ELF-1 (cell line): Measurements from ENCODE around the gene TDRD10.
A peak's percentile ranks its signal among the peaks of the same experiment; 100 is the strongest.

Experiments
- DNase-seq: peaks from one replicate; pipeline ENCODE4 v3.0.0-alpha.2; 2016; ENCODE audit warnings: low read depth, low spot score

Gene TDRD10

DNA sequence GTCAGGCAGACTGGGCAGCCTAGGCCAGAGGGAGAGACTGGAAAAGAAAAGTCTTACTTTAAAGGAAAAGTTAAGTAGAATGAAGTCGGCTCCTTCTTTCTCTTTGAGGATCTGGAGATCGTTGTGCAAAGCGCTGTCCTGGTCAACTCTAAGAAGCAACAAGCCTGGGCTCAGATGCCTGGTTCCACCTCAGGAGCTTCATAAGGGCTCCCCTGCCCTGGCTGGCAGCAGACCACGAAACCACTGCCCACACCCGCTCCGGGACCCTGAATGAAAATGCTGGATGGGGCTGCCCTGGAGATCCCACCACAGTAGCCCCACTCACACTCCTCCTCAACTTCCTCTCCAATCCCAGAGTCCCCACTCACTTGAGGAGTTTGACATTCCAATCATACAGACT lies 50.0 kb downstream of the TDRD10 start:
- DNase-seq, result no peak

DNA sequence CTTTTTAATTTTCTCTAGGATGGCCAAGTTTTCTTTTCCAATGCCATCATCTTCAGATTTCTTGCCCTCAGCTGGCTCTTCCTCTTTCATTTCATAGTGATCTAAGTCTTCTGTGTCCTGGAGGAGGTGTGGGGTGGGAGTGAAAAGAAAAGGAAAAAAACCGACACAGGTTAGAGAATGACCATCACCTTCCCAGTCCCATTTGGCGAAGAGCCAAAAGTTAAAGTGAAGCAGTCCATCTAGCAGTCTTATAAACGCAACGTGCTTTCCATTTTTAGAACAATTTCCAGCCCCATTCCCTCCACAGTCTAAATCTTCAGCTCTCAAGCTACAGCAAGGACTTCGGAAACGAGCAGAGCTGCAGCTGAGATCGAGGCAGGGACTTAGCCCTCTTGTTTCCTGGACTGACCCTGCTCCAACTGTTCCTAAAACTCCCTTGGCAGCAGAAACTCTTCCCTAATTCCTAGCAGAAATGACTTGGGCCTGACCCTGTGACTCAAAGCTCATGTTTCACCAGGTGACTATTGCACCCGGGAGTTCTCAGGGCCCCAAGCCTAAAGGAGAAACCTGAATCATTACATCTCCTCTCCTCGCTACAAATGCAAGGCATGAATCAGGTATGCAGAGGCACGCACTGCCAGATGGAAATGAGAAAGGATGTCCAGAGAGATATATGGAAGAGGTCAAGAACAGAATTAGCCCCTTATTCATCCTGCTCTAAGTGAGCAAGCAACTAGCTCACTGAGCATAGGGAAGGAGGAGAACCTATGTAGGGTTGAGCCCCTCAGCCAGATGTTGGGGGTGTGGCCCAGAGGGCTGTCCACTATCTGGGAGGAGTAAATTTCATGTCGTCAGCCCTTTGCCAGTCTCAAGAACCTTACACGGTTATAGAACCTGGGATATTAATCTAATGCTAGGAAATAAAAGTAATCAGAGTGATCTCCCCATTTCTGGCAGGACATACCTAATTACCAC lies 51.3 kb downstream of the TDRD10 start:
- DNase-seq, result no peak

DNA sequence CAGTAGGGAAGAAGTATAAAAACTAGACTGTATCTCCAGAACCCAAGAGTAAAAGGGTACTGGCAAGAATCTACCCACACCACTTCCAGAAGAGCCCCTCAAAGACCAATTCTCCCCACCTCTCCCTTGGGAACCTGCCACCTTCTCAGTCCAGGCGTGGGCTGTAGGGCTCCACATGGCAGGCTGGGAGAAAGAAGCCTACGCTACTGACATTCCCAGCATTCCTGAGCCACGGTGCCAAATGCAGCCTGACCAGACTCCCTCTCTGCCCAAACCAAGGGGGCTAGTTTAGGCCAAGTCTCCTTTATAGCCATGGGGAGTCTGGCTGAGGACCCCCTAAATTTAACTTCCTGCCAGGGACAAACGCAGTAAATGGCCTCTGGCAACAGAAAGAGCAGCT lies 54.4 kb downstream of the TDRD10 start:
- peak; percentile 76 for DNase-seq

GRCh38 chr1:154557248-154557938 lies 55.4 kb downstream of the TDRD10 start:
- no peak for DNase-seq

DNA sequence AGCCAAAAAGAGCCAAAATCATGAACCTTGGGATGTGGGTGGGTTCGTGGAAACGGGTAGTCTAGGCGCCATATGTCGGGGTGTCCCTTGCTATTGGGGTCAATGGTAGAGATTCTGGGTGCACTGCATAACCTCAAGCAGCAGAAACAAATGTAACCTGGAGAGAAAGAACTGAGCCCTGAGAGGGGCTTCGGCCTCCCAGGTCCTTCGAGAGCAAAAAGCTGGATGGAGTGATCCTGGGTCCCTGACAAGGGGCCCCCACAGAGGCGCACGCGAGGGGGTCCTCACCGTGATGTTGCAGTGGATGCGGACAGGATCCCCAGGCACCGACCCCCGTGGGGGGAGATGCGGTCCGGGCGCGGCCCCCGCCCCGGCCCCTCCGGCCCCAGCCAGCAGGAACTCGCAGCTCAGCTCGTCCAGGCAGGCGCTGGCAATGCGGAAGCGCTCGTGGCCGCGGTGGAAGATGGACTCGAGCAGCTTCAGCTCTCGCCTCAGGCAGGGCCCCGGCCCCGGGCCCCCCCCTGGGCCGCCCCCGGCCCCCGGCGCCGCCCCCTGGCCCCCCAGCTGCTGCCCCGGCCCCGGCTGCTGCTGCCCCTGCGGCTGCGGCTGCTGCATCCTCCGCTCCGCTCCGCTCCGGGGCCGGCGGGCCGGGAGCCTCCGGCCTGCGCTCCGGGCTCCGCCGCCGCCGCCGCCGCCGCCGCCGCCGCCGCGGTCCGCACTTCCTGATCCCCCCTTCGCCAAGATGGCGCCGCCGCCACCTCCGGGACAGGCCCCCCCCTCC lies 56.1 kb downstream of the TDRD10 start, which contains the start of gene UBE2Q1:
Gene UBE2Q1 (minus strand): TSS at position 724 of the 781 bp plus-strand sequence. CDS start 109 bp downstream, at position 615.
- DNase-seq, result no peak

DNA sequence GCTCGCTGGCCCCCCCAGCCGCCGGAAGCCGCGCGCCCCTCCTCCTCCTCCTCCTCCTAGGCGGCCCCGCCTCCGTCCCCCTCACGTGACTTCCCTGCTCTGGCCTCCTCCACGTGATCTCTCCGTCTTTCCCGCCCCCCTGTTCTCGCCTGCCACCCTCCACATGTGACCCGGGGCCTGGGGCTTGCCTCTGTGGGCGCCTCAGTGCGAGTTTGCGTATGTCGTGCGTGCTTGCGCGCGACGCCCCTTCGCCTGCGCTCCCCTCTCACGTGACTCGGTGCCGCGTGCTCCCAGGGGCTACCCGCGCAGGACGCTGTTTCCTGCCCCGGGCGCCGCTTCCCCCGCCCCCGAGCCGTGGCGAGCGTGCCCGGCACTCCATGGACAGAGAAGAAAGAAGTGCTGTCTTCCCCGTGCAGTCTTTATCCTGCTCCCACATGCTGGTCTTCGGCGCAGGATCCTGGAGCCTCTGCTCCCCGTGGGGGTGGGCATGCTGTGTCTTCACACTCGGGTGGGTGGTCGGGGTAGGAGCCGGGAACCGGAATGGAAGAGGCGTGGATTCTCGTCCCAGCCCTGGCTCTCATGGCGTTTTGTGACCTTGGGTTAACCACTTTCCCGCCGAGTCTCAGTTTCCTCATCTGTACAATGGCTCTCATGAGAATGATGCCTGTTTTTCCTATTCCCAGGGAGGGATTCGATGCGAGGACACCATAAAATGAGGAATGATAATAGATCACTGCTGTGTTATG lies 56.9 kb downstream of the TDRD10 start:
- DNase-seq, result peak; percentile 97

DNA sequence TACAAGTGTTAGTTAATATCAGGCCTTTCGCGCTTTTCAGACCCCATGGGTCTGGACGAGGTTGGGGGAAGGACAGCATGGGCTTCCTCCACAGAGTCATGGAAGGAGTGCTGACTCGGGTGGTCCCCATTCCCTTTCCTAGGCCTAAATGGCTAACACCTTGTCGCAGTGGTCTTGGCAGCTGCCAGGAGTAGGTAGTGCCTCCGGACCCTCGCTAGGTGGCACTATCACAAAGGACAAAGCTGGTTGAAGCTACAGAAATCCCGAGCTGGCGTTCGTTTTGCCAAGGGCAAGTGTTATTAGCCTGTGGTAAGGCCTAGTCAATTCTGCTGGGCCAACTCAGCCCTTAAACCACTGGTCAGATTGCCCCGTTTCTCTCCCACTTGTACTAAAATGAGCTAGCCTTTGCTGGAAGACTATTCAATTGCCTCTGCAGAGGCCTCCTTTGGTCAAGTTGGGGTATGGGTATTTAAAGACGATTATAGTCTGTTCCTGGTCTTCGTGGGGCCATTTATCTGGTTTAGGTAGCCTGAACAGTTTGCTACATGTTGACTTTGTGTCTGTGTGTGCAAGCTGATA lies 57.5 kb downstream of the TDRD10 start:
- DNase-seq, result peak; percentile 94

GRCh38 chr1:154565876-154566275 lies 63.9 kb downstream of the TDRD10 start:
- no peak for DNase-seq

GRCh38 chr1:154567386-154568156 lies 65.6 kb downstream of the TDRD10 start, which contains the start of gene CHRNB2:
CHRNB2 (plus strand) TSS chr1:154567778; CDS start chr1:154568045, 267 bp downstream.
- peak; percentile 90 for DNase-seq

DNA sequence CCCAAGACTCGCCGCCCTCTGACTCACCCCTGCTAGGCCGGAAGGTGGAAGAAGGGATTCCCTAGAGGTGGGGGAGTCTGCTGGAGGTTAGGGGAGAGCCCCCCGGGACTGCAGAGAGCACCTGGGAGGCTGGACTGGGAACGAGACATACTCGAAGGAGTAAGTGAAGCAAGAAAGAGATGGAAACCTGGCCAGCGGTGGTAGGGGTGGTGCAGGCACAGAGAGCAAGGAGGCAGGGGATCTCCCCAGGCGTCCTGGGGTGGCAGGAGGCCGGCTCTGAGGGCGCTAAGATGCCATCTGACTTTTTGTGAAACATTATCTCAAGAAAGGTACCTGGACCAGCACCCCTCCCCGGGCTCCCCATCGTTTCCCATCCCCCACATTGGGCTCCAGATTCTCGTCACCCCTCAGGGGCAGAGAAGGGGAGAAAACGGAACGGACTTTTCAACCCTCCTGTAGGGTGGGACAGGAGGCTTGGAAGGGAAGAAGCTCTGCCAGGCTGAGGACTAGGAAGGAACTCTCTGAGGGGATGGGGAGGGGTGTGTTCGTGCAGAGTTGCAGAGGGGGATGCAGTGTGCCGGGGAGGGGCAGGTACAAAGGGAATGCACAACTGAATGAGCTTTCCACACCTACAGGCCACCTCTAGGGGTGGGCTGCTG lies 66.3 kb downstream of the TDRD10 start:
- no peak for DNase-seq

GRCh38 chr1:154571244-154571963 lies 69.4 kb downstream of the TDRD10 start:
- no peak for DNase-seq

GRCh38 chr1:154571964-154572288 lies 69.9 kb downstream of the TDRD10 start:
- no peak for DNase-seq

- peak; percentile 36 for DNase-seq
Measured at GRCh38 chr1:154572468-154573167, 70.6 kb downstream of the TDRD10 start.

DNA sequence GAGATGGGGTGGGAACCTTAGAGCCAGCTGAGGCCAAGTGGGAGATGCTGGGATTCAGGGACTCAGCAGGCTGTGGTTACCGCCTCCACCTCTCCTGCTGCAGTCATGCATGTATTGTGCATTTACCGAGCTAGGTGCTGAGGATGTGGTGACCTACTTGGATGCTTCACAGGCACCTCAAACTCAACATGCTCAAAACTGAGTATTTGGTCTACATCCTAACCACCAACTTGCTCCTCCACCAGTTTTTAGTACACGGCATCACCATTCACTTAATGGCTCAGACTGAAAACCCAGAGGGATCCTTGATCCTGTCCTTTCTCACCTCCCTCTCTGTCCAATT lies 71.1 kb downstream of the TDRD10 start:
- no peak for DNase-seq

- DNase-seq, result no peak
Measured at GRCh38 chr1:154574716-154575115, 72.7 kb downstream of the TDRD10 start.

DNA sequence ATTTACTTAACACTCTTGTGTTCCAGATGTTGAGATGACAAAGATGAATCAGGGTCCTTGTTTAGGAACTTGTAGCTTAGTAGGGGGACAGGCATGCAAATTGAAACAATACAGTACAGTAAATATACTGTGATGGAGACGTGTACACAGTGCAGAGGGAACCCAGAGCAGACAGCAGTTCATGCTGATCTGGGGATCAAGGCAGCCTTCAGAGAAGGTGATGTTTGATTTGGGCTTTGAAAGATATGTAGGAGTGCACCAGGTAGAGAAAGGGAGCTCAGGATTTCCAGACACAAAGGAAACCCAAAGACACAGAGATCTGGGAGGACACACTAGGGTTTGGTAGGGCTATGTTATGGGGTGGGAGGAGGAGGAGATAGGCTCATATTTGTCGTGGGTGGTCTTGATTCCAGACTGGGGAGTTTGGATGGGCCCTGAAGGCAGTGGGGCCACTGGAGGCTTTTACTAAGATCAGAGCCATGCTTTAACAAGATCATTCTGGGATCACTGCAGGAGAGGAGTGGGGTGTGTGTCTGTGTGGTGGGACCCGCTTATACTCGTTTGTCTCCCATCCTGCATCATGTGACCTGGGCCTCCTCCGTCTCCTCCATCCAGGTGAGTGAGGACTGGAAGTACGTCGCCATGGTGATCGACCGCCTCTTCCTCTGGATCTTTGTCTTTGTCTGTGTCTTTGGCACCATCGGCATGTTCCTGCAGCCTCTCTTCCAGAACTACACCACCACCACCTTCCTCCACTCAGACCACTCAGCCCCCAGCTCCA lies 73.3 kb downstream of the TDRD10 start:
- no peak for DNase-seq

- DNase-seq, result no peak
Measured at GRCh38 chr1:154575951-154576566, 74.0 kb downstream of the TDRD10 start.
